ENCODE measurements around the gene PLCD1. TPM values are rescaled to one million over a fixed set of nuclear protein-coding genes. Genes with fewer than 3 reads are reported as not detected.

PLCD1 gene
- total RNA-seq, 1 donor from 2014 or later: 19.0 TPM

GRCh38 chr3:38016410-38016809, 13.0 kb downstream of the PLCD1 start:
- TF ChIP-seq, protein P1, sequence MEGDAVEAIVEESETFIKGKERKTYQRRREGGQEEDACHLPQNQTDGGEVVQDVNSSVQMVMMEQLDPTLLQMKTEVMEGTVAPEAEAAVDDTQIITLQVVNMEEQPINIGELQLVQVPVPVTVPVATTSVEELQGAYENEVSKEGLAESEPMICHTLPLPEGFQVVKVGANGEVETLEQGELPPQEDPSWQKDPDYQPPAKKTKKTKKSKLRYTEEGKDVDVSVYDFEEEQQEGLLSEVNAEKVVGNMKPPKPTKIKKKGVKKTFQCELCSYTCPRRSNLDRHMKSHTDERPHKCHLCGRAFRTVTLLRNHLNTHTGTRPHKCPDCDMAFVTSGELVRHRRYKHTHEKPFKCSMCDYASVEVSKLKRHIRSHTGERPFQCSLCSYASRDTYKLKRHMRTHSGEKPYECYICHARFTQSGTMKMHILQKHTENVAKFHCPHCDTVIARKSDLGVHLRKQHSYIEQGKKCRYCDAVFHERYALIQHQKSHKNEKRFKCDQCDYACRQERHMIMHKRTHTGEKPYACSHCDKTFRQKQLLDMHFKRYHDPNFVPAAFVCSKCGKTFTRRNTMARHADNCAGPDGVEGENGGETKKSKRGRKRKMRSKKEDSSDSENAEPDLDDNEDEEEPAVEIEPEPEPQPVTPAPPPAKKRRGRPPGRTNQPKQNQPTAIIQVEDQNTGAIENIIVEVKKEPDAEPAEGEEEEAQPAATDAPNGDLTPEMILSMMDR (IDR thresholded peaks at IDR 0.05; ENCODE audit: insufficient read depth, low read length, poor library complexity, severe bottlenecking): no peak
- Histone ChIP-seq H3K27me3 (ENCODE audit: control insufficient read depth, insufficient read depth, low read length) (no peaks in the 10 kb centered on the region), H3K4me3 (ENCODE audit: low read depth, low read length) (no peak overlapping the region), H3K36me3 (ENCODE audit: control insufficient read depth, insufficient read depth, low read length) (no peaks in the 10 kb centered on the region)
- DNase-seq (ENCODE audit: low read depth): no peak

DNA sequence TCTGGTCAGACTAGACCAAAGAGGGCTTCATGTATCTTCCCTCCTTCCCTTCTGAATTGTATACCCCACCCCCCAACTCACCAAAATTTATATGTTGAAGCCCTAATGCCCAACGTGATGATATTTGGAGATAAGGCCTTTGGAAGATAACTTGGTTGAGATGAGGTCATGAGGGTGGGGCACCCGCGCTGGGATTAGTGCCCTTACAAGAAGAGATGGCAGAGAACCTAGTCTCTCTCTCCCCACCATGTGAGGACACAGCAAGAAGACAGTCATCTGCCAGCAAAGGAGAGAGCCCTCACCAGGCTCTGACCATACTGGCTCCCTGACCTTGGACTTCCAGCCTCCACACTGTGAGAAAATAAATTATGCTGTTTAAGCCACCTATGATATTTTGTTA, 13.5 kb downstream of the PLCD1 start:
- no peak for DNase-seq (ENCODE audit: low read depth)
- Histone ChIP-seq H3K27me3 (ENCODE audit: control insufficient read depth, insufficient read depth, low read length) (no peaks in the 10 kb centered on the region), H3K4me3 (ENCODE audit: low read depth, low read length) (no peak overlapping the region), H3K36me3 (ENCODE audit: control insufficient read depth, insufficient read depth, low read length) (no peaks in the 10 kb centered on the region)
- TF ChIP-seq, protein P1 (IDR thresholded peaks at IDR 0.05; ENCODE audit: insufficient read depth, low read length, poor library complexity, severe bottlenecking): no peak

- TF ChIP-seq, protein P1 (IDR thresholded peaks at IDR 0.05; ENCODE audit: insufficient read depth, low read length, poor library complexity, severe bottlenecking): no peak
- Histone ChIP-seq H3K27me3 (ENCODE audit: control insufficient read depth, insufficient read depth, low read length) (no peaks in the 10 kb centered on the region), H3K36me3 (ENCODE audit: control insufficient read depth, insufficient read depth, low read length) (no peaks in the 10 kb centered on the region), H3K4me3 (ENCODE audit: low read depth, low read length) (no peak overlapping the region)
- no peak for DNase-seq (ENCODE audit: low read depth)
These were observed 14.0 kb downstream of the PLCD1 start for GRCh38 chr3:38015485-38015884.

GRCh38 chr3:38011111-38011510, 18.3 kb downstream of the PLCD1 start:
- H3K4me3 ChIP-seq (ENCODE audit: low read depth, low read length): no peak overlapping the region
- DNase-seq (ENCODE audit: low read depth): no peak
- no peaks in the 10 kb centered on the region for H3K27me3 ChIP-seq (ENCODE audit: control insufficient read depth, insufficient read depth, low read length)
- TF ChIP-seq, protein P1 (IDR thresholded peaks at IDR 0.05; ENCODE audit: insufficient read depth, low read length, poor library complexity, severe bottlenecking): no peak
- no peaks in the 10 kb centered on the region for H3K36me3 ChIP-seq (ENCODE audit: control insufficient read depth, insufficient read depth, low read length)

DNA sequence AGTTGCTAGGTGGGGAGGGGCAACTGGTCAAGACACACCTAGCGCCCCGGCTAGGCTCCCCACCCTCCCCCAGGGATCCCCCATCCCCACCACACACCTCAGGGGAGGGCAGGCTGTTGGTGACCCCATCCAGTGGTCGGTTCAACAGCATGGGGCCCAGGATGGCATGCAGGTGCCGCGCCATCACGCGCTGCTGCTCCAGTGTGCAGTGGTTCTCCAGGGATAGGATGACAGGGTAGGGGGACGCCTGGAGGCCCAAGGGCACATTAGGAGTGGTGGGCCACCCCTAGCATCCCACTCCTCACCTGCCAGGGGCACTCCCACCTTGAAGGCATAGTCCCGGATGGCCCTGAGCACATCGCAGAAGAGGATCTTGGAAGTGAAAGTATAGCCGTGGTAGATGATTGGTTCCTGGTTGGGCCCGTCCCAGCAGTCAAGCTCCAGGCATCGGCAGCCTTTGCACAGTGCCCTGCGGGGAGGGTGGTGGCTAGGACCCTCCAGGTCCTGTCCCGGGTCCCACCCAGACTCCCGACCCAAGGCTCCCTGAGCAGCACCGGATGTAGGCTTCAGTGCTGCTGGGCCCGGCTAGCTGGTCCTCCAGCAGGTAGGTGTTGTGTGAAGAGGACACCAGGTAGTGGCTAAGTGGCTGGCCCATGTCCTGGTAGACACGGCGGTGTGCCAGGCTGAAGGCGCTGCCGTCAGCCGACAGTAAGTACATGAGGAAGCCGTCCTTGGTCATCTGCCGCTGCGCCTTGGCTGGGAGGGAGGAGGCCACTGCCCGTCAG, 19.4 kb downstream of the PLCD1 start:
- no peak for DNase-seq (ENCODE audit: low read depth)
- no peak overlapping the region for H3K4me3 ChIP-seq (ENCODE audit: low read depth, low read length)
- TF ChIP-seq, protein P1 (IDR thresholded peaks at IDR 0.05; ENCODE audit: insufficient read depth, low read length, poor library complexity, severe bottlenecking): no peak
- H3K36me3 ChIP-seq (ENCODE audit: control insufficient read depth, insufficient read depth, low read length): no peaks in the 10 kb centered on the region
- no peaks in the 10 kb centered on the region for H3K27me3 ChIP-seq (ENCODE audit: control insufficient read depth, insufficient read depth, low read length)

Measured in kidney epithelial cell (primary cell).